GM19452 (cell line): Measurements from ENCODE around the gene RIPOR3.

Source experiments
- ATAC-seq: cut with Tn5 transposase; IDR thresholded peaks from one replicate; pipeline ENCODE4 v1.9.1; 2021; ENCODE audit not compliant: unreplicated experiment

The RIPOR3 gene

GRCh38 chr20:50594231-50594590 lies 97.1 kb downstream of the RIPOR3 start:
- ATAC-seq, result no peak

- ATAC-seq, result no peak
Measured at GRCh38 chr20:50593005-50593335, 98.4 kb downstream of the RIPOR3 start.

DNA sequence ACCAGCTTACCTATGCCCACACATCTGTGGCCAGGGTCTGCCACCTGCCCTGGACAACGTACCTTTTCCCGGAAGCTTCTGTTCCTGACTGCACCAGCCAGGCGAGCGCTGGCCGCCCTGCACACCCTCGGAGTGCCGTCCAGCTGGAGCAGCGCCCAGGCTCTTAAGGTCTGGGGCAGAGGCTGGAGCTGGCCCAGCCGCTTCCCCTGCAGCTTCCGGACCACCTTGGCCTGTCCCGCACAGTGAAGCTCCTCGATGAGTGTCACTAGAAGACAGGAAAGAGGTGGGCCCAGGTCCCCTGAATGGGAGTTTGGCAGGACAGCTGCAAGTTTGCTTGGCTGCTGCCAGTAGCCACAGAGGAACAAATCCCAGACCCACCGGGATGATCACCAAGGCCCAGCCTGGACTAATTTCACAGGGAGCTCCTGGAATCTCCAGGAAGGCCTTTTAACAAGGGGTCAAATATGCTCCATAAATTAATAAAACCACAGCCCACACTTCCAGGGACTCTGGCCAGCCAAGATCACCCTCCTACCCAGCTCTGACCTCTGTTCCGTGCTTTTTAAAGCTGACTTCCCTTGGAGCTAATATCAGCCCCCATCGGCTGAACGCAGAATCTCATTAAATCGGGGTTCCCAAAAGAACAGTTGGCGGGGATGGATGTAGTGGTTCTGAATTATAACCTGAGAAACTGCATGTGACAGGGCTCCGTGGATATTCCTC lies 98.9 kb downstream of the RIPOR3 start:
- ATAC-seq, result no peak

GRCh38 chr20:50591233-50591852 lies 100.0 kb downstream of the RIPOR3 start:
- ATAC-seq, result no peak

- no peak for ATAC-seq
Measured at GRCh38 chr20:50590348-50590664, 101.0 kb downstream of the RIPOR3 start.

DNA sequence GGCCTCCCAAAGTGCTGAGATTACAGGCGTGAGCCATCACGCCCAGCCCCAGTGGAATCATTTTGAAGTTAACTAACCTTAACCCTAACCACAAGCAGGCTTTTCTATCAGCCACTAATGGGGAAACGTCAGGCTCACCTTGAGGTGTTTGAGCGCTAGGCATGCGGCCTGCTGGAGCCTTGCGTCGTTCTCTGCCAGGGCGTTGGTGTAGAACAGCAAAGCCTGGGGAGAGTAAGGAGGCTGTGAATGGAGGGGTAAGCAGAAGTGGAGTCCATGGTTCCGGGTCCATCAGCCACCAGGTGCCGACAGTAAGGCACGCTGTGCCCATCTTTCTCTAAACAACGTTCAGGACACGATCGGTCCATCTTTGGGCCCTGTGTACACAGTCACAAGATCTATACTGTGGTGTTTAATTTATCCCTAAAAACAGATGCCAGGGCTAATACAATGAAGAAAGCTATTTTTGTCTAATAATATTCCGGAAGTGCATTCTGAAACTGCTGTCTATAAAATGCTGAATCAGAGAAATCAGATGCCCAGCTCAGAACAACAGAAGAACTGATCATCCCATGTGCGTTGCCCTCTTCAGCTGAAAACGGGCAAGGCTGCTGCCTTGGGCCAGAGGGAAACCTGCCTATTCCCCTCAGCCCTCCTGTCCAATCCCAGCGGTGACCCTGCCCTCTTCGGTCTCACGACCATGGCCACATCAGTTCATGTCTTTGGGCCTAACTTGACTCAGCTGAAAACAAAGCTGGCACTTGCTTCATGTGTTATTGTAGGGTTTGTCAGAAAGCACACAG lies 101.6 kb downstream of the RIPOR3 start:
- no peak for ATAC-seq

- ATAC-seq, result no peak
Measured at GRCh38 chr20:50588034-50588736, 103.2 kb downstream of the RIPOR3 start.

DNA sequence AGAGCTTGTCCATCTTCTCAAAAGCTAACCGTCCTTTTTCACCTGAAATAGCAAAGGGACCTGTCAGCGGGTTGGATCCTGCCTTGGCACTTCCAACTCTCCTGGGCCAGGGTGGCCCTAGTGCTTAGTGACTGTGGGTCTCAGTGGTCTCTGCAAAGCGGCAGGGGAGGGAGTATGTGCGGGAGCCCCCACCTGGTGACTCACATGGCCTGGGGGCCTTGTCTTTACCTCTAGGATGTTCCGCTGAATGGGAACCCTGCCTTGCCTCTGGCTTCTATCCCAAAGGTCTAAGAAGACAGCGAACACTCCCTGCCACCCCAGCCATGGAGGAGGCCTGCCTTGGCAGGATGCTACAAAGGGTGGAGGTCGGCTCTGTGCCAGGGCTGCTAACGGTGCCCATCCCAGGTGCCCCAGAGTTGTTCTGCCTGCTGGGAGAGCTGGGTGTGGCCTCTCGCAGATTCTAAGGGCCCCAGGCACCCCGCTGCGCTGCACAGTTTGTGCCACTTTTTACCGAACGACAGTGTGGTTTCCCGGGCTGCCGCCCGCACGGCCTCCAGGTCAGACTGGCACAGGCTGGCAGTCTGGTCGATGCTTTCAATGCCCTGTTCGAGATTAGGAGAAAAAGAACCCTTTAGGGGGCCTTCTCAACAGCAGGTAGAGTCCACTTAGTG lies 103.9 kb downstream of the RIPOR3 start:
- ATAC-seq, result no peak

DNA sequence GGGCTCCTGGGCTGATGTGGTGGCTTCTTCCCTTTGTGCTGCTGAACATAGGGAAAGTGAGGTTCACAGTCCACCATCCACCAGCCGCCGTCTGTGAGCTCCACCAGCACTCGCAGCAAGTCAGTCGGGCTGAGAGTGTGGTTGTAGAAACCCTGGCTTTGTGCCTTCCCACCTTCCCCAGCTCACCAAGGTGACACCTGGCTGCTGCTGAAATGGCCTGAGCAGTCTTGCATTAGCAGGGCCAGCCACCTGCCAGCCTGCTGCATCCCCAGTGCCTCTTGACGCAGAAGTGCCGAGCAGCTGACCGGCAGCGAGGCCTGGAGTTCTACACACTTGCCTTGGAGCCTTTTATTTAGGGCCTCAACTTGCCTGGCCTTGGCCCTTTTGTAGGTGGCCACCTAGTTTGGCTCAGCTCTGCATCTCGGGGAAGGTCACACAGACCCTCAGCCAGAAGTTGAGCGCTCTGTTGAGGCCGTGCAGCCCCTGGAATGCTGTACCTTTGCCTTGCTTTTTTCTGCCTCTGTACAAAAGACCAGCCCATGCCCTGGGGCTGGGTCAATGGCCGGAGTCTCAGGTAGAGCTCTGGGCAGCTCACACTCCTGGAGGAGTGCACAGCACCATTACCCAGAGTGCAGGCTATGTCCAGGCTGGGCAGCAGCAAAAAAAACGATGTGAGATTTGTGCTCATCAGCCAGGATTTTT lies 104.7 kb downstream of the RIPOR3 start:
- ATAC-seq, result no peak

GRCh38 chr20:50585678-50586077 lies 105.7 kb downstream of the RIPOR3 start:
- ATAC-seq, result no peak

- no peak for ATAC-seq
Measured at GRCh38 chr20:50585214-50585613, 106.1 kb downstream of the RIPOR3 start.

DNA sequence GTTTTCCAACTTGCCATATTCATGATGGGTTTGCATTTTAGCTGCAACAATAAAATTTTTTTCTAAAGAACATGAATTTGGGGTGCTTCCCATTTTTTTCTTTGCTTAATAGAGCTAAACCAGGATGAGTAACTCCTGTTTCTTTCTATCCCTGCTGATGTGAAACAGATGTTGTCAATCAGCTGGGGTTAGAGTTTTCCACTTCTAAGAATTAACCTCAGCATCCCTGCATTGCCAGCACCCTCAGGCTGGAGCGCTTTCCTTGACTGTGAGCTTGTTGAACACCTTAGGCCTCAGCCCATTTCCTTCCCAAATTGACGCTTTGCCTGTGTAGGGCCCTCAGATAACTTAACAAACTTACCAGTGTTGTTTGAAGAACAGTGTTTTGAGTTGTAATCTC lies 106.7 kb downstream of the RIPOR3 start:
- no peak for ATAC-seq

DNA sequence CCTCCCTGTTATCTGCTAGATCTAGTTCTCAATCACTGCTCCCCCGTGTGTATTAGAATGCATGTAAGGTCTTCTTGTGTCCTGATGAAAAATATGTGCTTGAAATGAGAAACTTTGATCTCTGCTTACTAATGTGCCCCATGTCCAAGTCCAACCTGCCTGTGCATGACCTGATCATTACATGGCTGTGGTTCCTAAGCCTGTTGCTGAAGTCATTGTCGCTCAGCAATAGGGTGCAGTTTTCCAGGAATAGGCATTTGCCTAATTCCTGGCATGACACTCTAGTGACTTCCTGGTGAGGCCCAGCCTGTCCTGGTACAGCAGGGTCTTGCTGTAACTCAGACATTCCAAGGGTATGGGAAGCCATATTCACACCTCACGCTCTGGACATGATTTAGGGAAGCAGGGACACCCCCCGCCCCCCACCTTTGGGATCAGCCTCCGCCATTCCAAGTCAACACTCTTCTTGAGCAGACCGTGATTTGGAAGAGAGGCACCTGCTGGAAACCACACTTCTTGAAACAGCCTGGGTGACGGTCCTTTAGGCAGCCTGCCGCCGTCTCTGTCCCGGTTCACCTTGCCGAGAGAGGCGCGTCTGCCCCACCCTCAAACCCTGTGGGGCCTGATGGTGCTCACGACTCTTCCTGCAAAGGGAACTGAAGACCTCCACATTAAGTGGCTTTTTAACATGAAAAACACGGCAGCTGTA lies 107.7 kb downstream of the RIPOR3 start:
- no peak for ATAC-seq

DNA sequence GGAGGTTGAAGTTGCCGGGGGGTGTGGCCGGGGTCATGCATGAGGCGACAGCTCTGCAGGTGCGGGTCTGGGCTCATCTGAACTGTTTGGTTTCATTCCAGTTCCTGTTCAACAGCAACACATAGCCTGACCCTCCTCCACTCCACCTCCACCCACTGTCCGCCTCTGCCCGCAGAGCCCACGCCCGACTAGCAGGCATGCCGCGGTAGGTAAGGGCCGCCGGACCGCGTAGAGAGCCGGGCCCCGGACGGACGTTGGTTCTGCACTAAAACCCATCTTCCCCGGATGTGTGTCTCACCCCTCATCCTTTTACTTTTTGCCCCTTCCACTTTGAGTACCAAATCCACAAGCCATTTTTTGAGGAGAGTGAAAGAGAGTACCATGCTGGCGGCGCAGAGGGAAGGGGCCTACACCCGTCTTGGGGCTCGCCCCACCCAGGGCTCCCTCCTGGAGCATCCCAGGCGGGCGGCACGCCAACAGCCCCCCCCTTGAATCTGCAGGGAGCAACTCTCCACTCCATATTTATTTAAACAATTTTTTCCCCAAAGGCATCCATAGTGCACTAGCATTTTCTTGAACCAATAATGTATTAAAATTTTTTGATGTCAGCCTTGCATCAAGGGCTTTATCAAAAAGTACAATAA lies 108.6 kb downstream of the RIPOR3 start:
- ATAC-seq, result no peak

DNA sequence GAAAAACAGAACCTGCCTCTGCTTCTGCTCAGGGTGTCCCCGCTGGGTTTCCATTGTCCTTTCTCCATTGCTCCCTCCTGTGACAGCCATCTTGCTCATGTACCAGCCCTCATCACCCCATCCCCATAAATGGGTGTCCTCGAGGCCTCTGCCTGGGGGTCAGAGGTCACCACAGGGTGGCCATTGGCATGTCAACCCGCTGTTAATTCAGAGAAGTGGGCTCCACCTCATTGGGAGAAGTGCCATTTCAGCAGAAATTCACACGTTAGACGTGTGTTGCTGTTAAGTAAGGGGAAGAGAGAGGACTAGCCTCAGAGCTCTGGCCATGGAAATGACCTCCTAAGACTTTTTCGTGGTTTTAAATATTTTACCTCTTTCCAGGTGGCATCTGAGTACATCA lies 109.2 kb downstream of the RIPOR3 start:
- no peak for ATAC-seq

DNA sequence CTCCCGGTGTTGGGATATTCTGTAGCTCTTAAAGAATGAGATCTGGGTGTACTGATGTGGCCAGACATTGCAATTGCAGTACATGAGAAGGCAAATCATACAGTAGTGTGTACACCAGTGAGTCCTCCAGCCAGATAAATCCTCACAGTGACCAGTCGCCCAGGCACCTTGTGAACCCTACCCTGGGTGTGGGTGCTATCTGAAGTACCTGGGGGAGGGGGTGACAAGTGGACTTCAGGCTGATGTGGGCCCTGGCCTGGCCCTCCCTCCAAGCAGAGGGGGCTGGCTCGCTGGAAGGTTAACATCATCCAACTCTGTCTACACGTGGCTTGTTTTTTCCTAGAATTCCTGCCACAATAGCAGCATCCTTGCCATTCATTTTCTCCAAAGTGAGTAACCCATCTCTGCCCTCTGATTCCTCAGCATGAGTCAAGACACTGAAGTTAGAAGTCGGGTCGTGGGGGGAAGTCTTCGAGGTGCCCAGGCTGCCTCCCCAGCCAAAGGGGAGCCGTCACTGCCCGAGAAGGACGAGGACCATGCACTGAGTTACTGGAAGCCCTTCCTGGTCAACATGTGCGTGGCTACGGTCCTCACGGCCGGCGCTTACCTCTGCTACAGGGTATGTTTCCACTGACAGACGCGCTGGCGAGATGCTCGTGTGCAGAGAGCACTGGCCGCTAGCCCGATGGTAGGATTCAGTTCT lies 110.3 kb downstream of the RIPOR3 start:
- ATAC-seq, result no peak

DNA sequence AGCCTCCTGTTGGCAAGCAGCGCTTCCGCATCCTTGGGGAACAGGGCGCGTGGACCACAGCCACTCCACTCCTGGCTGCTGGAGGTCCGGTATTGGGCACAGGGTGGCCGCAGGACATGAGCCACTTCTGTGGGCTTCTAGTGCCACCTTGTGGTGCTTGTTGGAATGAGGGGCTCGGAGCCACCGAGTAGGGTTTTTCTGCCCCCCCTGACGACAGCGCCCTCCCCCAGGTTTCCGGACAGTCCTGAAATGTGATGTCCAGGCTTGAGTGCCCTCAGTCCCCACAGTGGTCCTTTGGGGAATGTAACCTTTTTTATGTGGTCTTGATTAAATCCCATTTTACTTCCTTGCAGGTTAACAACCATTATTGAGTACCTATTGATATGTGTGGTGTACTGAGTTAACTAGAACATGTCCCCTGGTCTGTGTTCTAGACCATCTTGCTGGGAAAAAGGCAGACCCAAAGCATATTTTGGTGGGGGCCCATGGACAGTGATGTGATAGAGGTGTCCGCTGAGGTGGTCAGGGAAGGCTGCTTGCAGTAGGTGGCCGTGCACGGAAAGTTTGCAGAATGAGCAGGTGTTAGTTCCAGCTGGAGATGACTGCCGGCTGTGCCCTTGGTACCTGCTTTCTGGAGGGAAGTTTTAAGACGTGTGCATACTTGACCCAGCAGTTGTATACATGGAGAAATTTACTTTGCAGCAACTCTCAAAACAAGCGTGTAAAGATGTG lies 111.2 kb downstream of the RIPOR3 start:
- ATAC-seq, result no peak

DNA sequence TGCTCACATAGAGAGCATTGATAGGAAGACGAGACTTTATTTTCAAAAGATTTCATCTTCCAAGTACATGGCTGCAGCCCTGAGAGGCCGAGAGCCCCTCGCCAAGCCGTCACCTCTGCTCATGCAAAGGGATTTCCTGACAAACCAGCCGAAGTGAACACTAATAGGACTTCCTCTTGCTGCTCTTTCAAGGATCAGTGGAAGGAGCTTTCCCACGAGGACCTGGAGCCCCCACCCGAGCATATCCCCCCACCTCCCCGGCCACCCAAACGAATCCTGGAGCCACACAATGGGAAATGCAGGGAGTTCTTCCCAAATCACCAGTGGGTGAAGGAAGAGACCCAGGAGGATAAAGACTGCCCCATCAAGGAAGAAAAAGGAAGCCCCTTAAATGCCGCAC lies 111.8 kb downstream of the RIPOR3 start:
- ATAC-seq, result no peak
